Measurements from ENCODE around the gene NSD2. TPM values are rescaled to one million over a fixed set of nuclear protein-coding genes. Genes with fewer than 3 reads are reported as not detected.

The NSD2 gene
- polyA plus RNA-seq, 3 donors: 72.7 to 86.8 (median 73.5) TPM

Other genes starting within 250 kb of the NSD2 start
- 1 to 10 TPM; 2.5 to 3.0 (median 2.8) TPM for gene FAM53A, start 187.1 kb upstream of the NSD2 start, polyA plus RNA-seq (ENCODE audit: insufficient read length in 3 of 3)
- gene SLBP, start 159.1 kb upstream of the NSD2 start, polyA plus RNA-seq (ENCODE audit: insufficient read length in 3 of 3): 10 to 100 TPM; 80.8 to 87.6 (median 86.8) TPM
- gene TMEM129, start 150.1 kb upstream of the NSD2 start, polyA plus RNA-seq (ENCODE audit: insufficient read length in 3 of 3): 10 to 100 TPM; 47.3 to 56.5 (median 51.3) TPM
- gene TACC3, start 149.9 kb upstream of the NSD2 start, polyA plus RNA-seq (ENCODE audit: insufficient read length in 3 of 3): 10 to 100 TPM; 45.0 to 55.5 (median 48.9) TPM
- gene FGFR3, start 78.1 kb upstream of the NSD2 start, polyA plus RNA-seq (ENCODE audit: insufficient read length in 3 of 3): 100 to 1,000 TPM; 106 to 147 (median 144) TPM
- gene LETM1, start 15.2 kb upstream of the NSD2 start, polyA plus RNA-seq (ENCODE audit: insufficient read length in 3 of 3): 10 to 100 TPM; 22.4 to 31.0 (median 29.9) TPM
- 10 to 100 TPM; 40.0 to 49.1 (median 41.7) TPM for gene NELFA, start 137.6 kb downstream of the NSD2 start, polyA plus RNA-seq (ENCODE audit: insufficient read length in 3 of 3)
- gene NAT8L, start 187.9 kb downstream of the NSD2 start, polyA plus RNA-seq (ENCODE audit: insufficient read length in 3 of 3): 1 to 10 TPM; 7.9 to 8.7 (median 7.9) TPM

Data from renal pelvis (tissue), 3 donors.